Sigmoid colon (tissue), 7 donors: ENCODE data around the gene RBBP8NL. TPM values are rescaled to one million over a fixed set of nuclear protein-coding genes. Genes with fewer than 3 reads are reported as not detected.

Source experiments
- DNase-seq: peaks from one replicate; pipeline ENCODE4 v3.0.0-alpha.2; 2019
- H3K27ac ChIP-seq, 4 donors: fragments of 200-600 bp; sonication (generic); one replicate each; pipeline ENCODE4 v1.5.1; 2016 to 2019; ENCODE audit warnings: mild to moderate bottlenecking in 1 of 4
- H3K27me3 ChIP-seq, 3 donors: fragments of 200-600 bp; sonication (generic); one replicate each; pipeline ENCODE4 v1.5.1; 2019; ENCODE audit warnings: mild to moderate bottlenecking in 1 of 3
- H3K36me3 ChIP-seq, 4 donors: fragments of 200-600 bp; sonication (generic); one replicate each; pipeline ENCODE4 v1.5.1; 2016 to 2019
- H3K4me1 ChIP-seq, 4 donors: fragments of 200-600 bp; sonication (generic); one replicate each; pipeline ENCODE4 v1.5.1; 2017 to 2019
- H3K4me3 ChIP-seq, 4 donors: fragments of 200-600 bp; sonication (generic); one replicate each; pipeline ENCODE4 v1.5.1; 2017 to 2019; ENCODE audit warnings: mild to moderate bottlenecking in 2 of 4, moderate library complexity in 1 of 4
- H3K9me3 ChIP-seq, 4 donors: fragments of 200-600 bp in 3 of 4; sonication (generic) in 3 of 4; one replicate each; pipeline versions ENCODE4 v1.5.1 to v1.6.1; 2013 to 2019
- CTCF ChIP-seq, 4 experiments: fragments of 450-650 bp in 3 of 4; fragments of 200-600 bp in 1 of 4; IDR thresholded peaks; one replicate each; pipeline ENCODE4 v1.5.1; 2016 to 2019; ENCODE audit warnings: antibody characterized with exemption in 4 of 4, mild to moderate bottlenecking in 3 of 4, moderate library complexity in 2 of 4
- EP300 ChIP-seq, 4 donors: sonication (generic); formaldehyde crosslinking; IDR thresholded peaks; one replicate each; pipeline ENCODE4 v1.6.1; 2017; ENCODE audit warnings: antibody characterized with exemption in 4 of 4
- POLR2A ChIP-seq, 2 donors: fragments of 450-650 bp; IDR thresholded peaks; one replicate each; pipeline ENCODE4 v1.6.1; 2016; ENCODE audit warnings: antibody characterized with exemption in 2 of 2, mild to moderate bottlenecking in 2 of 2, moderate library complexity in 2 of 2
- POLR2AphosphoS5 ChIP-seq, 4 donors: sonication (generic); formaldehyde crosslinking; IDR thresholded peaks; one replicate each; pipeline ENCODE4 v1.6.1; 2017; ENCODE audit warnings: antibody characterized with exemption in 4 of 4
- WGBS, 2 donors: extraction: QIAGEN DNeasy Blood & Tissue Kit; methylation state at CpG; one replicate each; pipeline ENCODE4 v1.1.7; 2013; 5-methylcytosine and 5-hydroxymethylcytosine counted together
- intact Hi-C: fragments of 100-400 bp; cut with DNase I; formaldehyde crosslinking; loops from one replicate; pipeline ENCODE4 v1.15.1; 2023
- polyA plus RNA-seq, 3 donors: library from polyadenylated mRNA; stranded (reverse); fragments of 200-250 nt; gene quantifications; one replicate each; pipeline ENCODE4 v1.2.3, GENCODE V29; 2013
- total RNA-seq, 4 donors: library from RNA; depleted of rRNA; stranded (reverse); fragments of >200 nt; gene quantifications; one replicate each; pipeline ENCODE4 v1.1.0, GENCODE V29; 2016
- donor health status: healthy with polysubstance abuse.
- donor health status: Bipolar disorder and iron deficiency.
- donor health status: healthy.

RBBP8NL gene
- total and polyA plus RNA-seq, 7 donors: 4.2 to 12.5 (median 5.4) TPM; not detected in 4

GRCh38 chr20:62462976-62463592 is 35.7 kb upstream of the RBBP8NL start:
- H3K4me1 ChIP-seq: no peaks in the 10 kb centered on the region
- peaks cover 0 to 12% (median 0%) of the 10 kb centered on the region in 3 donors for H3K27me3 ChIP-seq
- H3K36me3 ChIP-seq: no peaks in the 10 kb centered on the region
- DNase-seq: no peak
- H3K27ac ChIP-seq: no peak overlapping the region
- WGBS, 2 donors: 76 to 88% methylated on average over 15 of the region's 15 CpGs
- no peak overlapping the region for H3K4me3 ChIP-seq
- no peaks in the 10 kb centered on the region for H3K9me3 ChIP-seq
- TF ChIP-seq POLR2AphosphoS5 (IDR thresholded peaks at IDR 0.05) (no peak), CTCF (IDR thresholded peaks at IDR 0.05) (no peak), EP300 (IDR thresholded peaks at IDR 0.05) (no peak), POLR2A (IDR thresholded peaks at IDR 0.05) (no peak)
- intact Hi-C loops: no loop called here

- no peaks in the 10 kb centered on the region for H3K4me1 ChIP-seq
- peaks cover 0 to 10% (median 0%) of the 10 kb centered on the region in 3 donors for H3K27me3 ChIP-seq
- TF ChIP-seq POLR2AphosphoS5 (IDR thresholded peaks at IDR 0.05) (no peak), POLR2A (IDR thresholded peaks at IDR 0.05) (no peak), EP300 (IDR thresholded peaks at IDR 0.05) (no peak), CTCF (IDR thresholded peaks at IDR 0.05) (no peak)
- H3K9me3 ChIP-seq: no peaks in the 10 kb centered on the region
- no peak overlapping the region for H3K4me3 ChIP-seq
- no peak overlapping the region for H3K27ac ChIP-seq
- no peaks in the 10 kb centered on the region for H3K36me3 ChIP-seq
- 90 to 93% methylated on average over 13 of the region's 13 CpGs for WGBS, 2 donors
- no peak for DNase-seq
- intact Hi-C loops: no loop called here
These were observed 34.5 kb upstream of the RBBP8NL start for GRCh38 chr20:62461834-62462233.

- H3K4me1 ChIP-seq: no peaks in the 10 kb centered on the region
- DNase-seq: no peak
- no peak for TF ChIP-seq EP300 (IDR thresholded peaks at IDR 0.05)
- no peak for TF ChIP-seq POLR2A (IDR thresholded peaks at IDR 0.05)
- TF ChIP-seq CTCF (IDR thresholded peaks at IDR 0.05): no peak
- TF ChIP-seq POLR2AphosphoS5 (IDR thresholded peaks at IDR 0.05): no peak
- H3K36me3 ChIP-seq: no peaks in the 10 kb centered on the region
- H3K9me3 ChIP-seq: no peaks in the 10 kb centered on the region
- H3K4me3 ChIP-seq: no peak overlapping the region
- intact Hi-C loops: no loop called here
- H3K27ac ChIP-seq: no peak overlapping the region
- peaks cover 0 to 10% (median 0%) of the 10 kb centered on the region in 3 donors for H3K27me3 ChIP-seq
- 16 to 49% methylated on average over 10 of the region's 10 CpGs for WGBS, 2 donors
These were observed 33.8 kb upstream of the RBBP8NL start for GRCh38 chr20:62461157-62461556.

GRCh38 chr20:62460678-62461077 is 33.3 kb upstream of the RBBP8NL start:
- Histone ChIP-seq H3K9me3 (no peaks in the 10 kb centered on the region), H3K36me3 (no peaks in the 10 kb centered on the region), H3K4me1 (no peaks in the 10 kb centered on the region), H3K27me3 (peaks cover 0 to 10% (median 0%) of the 10 kb centered on the region in 3 donors), H3K4me3 (no peak overlapping the region), H3K27ac (no peak overlapping the region)
- intact Hi-C loops: no loop called here
- DNase-seq: no peak
- TF ChIP-seq POLR2A (IDR thresholded peaks at IDR 0.05): no peak
- TF ChIP-seq CTCF (IDR thresholded peaks at IDR 0.05): no peak
- no peak for TF ChIP-seq EP300 (IDR thresholded peaks at IDR 0.05)
- no peak for TF ChIP-seq POLR2AphosphoS5 (IDR thresholded peaks at IDR 0.05)
- WGBS, 2 donors: 55 to 75% methylated on average over 15 of the region's 15 CpGs

- Histone ChIP-seq H3K36me3 (no peaks in the 10 kb centered on the region), H3K9me3 (no peaks in the 10 kb centered on the region), H3K4me1 (no peaks in the 10 kb centered on the region), H3K27me3 (peaks cover 0 to 10% (median 0%) of the 10 kb centered on the region in 3 donors), H3K4me3 (no peak overlapping the region), H3K27ac (no peak overlapping the region)
- WGBS, 2 donors: 72% methylated on average over 14 of the region's 14 CpGs
- DNase-seq: no peak
- TF ChIP-seq EP300 (IDR thresholded peaks at IDR 0.05) (no peak), CTCF (IDR thresholded peaks at IDR 0.05) (no peak), POLR2AphosphoS5 (IDR thresholded peaks at IDR 0.05) (no peak), POLR2A (IDR thresholded peaks at IDR 0.05) (no peak)
- intact Hi-C loops: no loop called here
These were observed 32.1 kb upstream of the RBBP8NL start for GRCh38 chr20:62459488-62459887.
